GM06990 (cell line): Measurements from ENCODE around the gene DTNBP1.

ENCODE experiments used
- DNase-seq: peaks from one replicate; pipeline ENCODE4 v3.0.0-alpha.2; 2011; ENCODE audit not compliant: insufficient read length; ENCODE audit errors: extremely low read depth
- H3K27me3 ChIP-seq: replicated peaks from 2 replicates; pipeline ENCODE4 v1.6.0; 2011; ENCODE audit warnings: low read length; ENCODE audit not compliant: control insufficient read depth, insufficient read depth
- H3K36me3 ChIP-seq: 2 replicates; pipeline ENCODE4 v1.5.1; 2011; ENCODE audit warnings: low read length; ENCODE audit not compliant: control insufficient read depth, insufficient read depth
- H3K4me3 ChIP-seq: replicated peaks from 2 replicates; pipeline ENCODE4 v1.5.1; 2011; ENCODE audit warnings: low read depth, mild to moderate bottlenecking, control low read depth, low read length
- TF ChIP-seq, protein P1 (sequence below): IDR thresholded peaks from 2 replicates; pipeline ENCODE4 v1.5.1; 2011; ENCODE audit warnings: low read length, control low read depth, mild to moderate bottlenecking, inconsistent platforms; ENCODE audit not compliant: insufficient read depth, poor library complexity, severe bottlenecking

The DTNBP1 gene

DNA sequence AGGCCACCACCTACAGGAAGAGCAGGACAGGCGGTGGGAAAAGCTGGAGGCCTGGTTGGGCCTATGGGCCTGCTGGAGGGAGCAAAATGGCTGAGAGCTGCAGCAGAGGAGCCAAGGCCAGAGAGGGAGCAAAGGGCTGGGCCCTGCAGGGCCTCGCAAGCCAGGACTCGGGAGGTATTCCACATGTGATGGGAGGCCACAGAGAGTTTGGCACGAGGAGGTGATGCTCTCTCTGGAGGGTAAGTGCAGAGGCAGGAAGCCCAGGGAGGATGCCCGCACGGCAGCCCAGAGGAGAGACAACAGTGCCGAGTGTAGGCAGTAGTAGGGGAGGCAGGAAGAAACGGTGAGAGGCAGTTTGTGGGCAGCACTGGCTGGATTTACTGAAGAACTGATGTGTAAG lies 85.7 kb downstream of the DTNBP1 start:
- no peaks in the 10 kb centered on the region; the same call in 1 of the 2 replicates for H3K36me3 ChIP-seq
- H3K27me3 ChIP-seq, result no peaks in the 10 kb centered on the region

DNA sequence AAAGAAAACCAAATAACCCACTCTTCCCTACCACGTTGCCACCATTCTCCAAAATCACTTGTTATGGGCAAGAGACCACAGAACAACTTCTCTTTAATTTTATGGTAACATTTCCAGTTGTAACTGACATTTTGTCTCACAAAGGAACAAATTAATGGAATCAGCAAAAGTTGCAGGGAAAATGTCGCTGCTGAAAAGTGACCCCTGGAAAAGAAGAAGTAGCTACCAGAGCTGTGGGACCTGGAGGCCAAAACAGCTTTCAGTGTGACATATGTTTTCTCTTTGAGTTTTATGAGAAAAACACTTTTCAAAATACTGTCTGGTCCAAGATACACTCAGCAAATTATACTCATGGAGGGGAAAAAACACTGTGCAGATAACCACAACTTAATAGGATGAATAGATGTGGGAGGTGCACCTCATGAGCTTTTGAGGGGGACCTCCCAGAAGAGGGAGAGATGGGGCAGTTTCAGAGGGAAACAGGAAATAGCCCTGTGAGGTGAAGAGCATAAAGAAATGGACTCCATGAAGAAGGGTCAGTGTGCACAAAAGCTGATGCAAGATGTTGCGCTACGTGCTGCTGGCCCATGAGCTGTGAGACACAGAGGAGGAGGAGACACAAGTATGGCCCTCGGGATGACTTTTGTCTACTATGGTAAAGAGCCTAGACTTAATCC lies 87.3 kb downstream of the DTNBP1 start:
- no peaks in the 10 kb centered on the region; the same call in 1 of the 2 replicates for H3K36me3 ChIP-seq
- TF ChIP-seq, protein P1, sequence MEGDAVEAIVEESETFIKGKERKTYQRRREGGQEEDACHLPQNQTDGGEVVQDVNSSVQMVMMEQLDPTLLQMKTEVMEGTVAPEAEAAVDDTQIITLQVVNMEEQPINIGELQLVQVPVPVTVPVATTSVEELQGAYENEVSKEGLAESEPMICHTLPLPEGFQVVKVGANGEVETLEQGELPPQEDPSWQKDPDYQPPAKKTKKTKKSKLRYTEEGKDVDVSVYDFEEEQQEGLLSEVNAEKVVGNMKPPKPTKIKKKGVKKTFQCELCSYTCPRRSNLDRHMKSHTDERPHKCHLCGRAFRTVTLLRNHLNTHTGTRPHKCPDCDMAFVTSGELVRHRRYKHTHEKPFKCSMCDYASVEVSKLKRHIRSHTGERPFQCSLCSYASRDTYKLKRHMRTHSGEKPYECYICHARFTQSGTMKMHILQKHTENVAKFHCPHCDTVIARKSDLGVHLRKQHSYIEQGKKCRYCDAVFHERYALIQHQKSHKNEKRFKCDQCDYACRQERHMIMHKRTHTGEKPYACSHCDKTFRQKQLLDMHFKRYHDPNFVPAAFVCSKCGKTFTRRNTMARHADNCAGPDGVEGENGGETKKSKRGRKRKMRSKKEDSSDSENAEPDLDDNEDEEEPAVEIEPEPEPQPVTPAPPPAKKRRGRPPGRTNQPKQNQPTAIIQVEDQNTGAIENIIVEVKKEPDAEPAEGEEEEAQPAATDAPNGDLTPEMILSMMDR, result no peak
- DNase-seq, result no peak

More for the DNA sequence above, 85.7 kb downstream of the DTNBP1 start:
- no peak for DNase-seq
- no peak overlapping the region for H3K4me3 ChIP-seq
- TF ChIP-seq, protein P1, result no peak

DNA sequence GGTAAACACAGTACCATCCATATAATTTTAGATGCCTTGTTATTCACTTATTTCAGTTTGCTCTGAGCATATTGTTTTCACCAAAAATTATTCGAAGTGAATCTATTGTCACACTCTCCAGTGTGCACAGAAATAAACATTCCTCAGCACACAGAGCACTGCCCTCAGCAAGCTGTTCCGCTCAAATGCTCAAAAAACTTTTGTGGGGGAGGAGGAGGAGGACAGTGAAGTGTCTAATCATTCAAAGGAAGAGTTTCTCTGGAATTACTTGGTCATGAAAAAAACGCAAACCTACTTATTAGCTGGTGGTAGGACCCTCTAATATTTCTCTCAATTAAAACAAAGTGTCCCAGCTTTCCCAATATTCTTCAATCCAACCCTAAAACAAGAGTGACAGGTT lies 88.3 kb downstream of the DTNBP1 start:
- Histone ChIP-seq H3K36me3 (no peaks in the 10 kb centered on the region; the same call in 1 of the 2 replicates), H3K4me3 (no peak overlapping the region), H3K27me3 (no peaks in the 10 kb centered on the region)
- no peak for DNase-seq
- TF ChIP-seq, protein P1, result no peak

More for the DNA sequence above, 87.3 kb downstream of the DTNBP1 start:
- Histone ChIP-seq H3K4me3 (no peak overlapping the region), H3K27me3 (no peaks in the 10 kb centered on the region)

DNA sequence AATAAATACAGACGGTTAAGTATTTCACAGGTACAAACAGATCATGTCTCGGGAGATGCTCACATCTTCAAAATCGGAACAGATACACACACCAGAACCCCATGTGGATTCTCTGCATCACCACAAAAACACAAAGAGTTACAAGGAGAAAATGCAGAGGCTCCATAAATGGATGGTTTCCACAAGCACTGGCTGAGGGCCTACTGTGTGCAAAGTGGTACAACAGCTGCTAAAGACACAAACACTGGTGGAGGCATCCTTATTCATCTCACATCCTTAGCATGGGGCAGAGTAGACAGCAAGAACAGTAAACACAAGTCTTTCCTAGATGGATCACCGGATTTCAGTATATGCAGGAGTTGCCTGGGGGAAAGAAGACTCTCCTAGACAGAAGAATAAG lies 88.8 kb downstream of the DTNBP1 start:
- TF ChIP-seq, protein P1, result no peak
- Histone ChIP-seq H3K36me3 (no peaks in the 10 kb centered on the region; the same call in 1 of the 2 replicates), H3K27me3 (no peaks in the 10 kb centered on the region), H3K4me3 (no peak overlapping the region)
- DNase-seq, result no peak

DNA sequence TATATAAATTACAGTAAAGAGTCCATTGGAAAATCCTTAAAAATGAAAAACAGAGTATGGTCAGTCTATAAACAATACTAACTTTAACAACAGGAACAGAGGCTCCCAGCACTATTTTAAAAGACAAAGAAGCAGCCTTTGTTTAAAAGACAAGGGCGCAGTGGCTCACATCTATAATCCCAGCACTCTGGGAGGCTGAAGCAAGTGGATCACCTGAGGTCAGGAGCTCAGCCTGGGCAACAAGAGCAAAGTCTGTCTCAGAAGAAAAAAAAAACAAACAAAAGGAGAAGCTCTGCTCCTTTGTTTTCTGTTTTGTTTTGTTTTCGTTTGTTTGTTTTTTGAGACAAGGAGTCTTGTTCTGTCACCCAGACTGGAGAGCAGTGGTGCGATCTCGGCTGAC lies 89.4 kb downstream of the DTNBP1 start:
- Histone ChIP-seq H3K4me3 (no peak overlapping the region), H3K27me3 (no peaks in the 10 kb centered on the region), H3K36me3 (no peaks in the 10 kb centered on the region; the same call in 1 of the 2 replicates)
- no peak for DNase-seq
- TF ChIP-seq, protein P1, result no peak
